HepG2 (cell line): ENCODE results near the gene RIPK1. TPM values are rescaled to one million over a fixed set of nuclear protein-coding genes. Genes with fewer than 3 reads are reported as not detected.

Experiments used
- BHLHE40 ChIP-seq: IDR thresholded peaks from 2 replicates; pipeline ENCODE4 v1.6.1; 2011; ENCODE audit warnings: low read length, improper control_type of control experiment
- CBX5 ChIP-seq: sonication (generic); formaldehyde crosslinking; IDR thresholded peaks from 2 replicates; pipeline ENCODE4 v1.4.0; 2020; ENCODE audit warnings: missing genetic modification reagents, borderline replicate concordance
- CHD4 ChIP-seq: fragments of 200-600 bp; sonication (generic); IDR thresholded peaks from 2 replicates; pipeline ENCODE4 v1.7.0; 2017; ENCODE audit warnings: mild to moderate bottlenecking, low read length, borderline replicate concordance
- CTCF ChIP-seq: sonication (generic); formaldehyde crosslinking; IDR thresholded peaks from 2 replicates; pipeline ENCODE4 v1.5.0; 2020; ENCODE audit warnings: mild to moderate bottlenecking, missing genetic modification reagents, moderate library complexity
- GATAD1 ChIP-seq: IDR thresholded peaks from 2 replicates; pipeline ENCODE4 v1.6.1; 2016; ENCODE audit warnings: missing genetic modification reagents, missing compliant biosample characterization
- HNF1A ChIP-seq, 2 experiments: sonication (generic) in 1 of 2; formaldehyde crosslinking in 1 of 2; IDR thresholded peaks; 2 replicates each; pipeline versions ENCODE4 v1.4.0 to v1.6.1; 2016 to 2020; ENCODE audit warnings: borderline replicate concordance in 1 of 2, low read depth in 1 of 2, mild to moderate bottlenecking in 1 of 2, missing genetic modification reagents in 1 of 2
- IRF9 ChIP-seq: sonication (generic); formaldehyde crosslinking; IDR thresholded peaks from 2 replicates; pipeline ENCODE4 v1.8.0; 2022; ENCODE audit warnings: missing genetic modification reagents, mild to moderate bottlenecking, borderline replicate concordance
- NR0B2 ChIP-seq: sonication (generic); formaldehyde crosslinking; IDR thresholded peaks from 2 replicates; pipeline ENCODE4 v1.4.0; 2020; ENCODE audit warnings: mild to moderate bottlenecking, missing genetic modification reagents
- REXO4 ChIP-seq: sonication (generic); formaldehyde crosslinking; IDR thresholded peaks from 2 replicates; pipeline ENCODE4 v1.8.0; 2022; ENCODE audit warnings: missing genetic modification reagents, mild to moderate bottlenecking, borderline replicate concordance
- ZNF720 ChIP-seq: sonication (generic); formaldehyde crosslinking; IDR thresholded peaks from 2 replicates; pipeline ENCODE4 v1.4.0; 2020; ENCODE audit warnings: missing genetic modification reagents
- ZNF75D ChIP-seq: sonication (generic); formaldehyde crosslinking; IDR thresholded peaks from 2 replicates; pipeline ENCODE4 v1.8.1; 2023; ENCODE audit warnings: missing genetic modification reagents, mild to moderate bottlenecking, borderline replicate concordance
- ZNF83 ChIP-seq: sonication (generic); formaldehyde crosslinking; IDR thresholded peaks from 2 replicates; pipeline ENCODE4 v1.4.0; 2020; ENCODE audit warnings: missing genetic modification reagents, mild to moderate bottlenecking, borderline replicate concordance
- polyA plus RNA-seq, 8 experiments: library from polyadenylated mRNA; depleted of rRNA in 3 of 8; stranded (reverse) in 7 of 8; unstranded in 1 of 8; fragments of >200 nt; fragmentation: Illumina TruSeq in 4 of 8; extraction: Trizol in 4 of 8; gene quantifications; 2 replicates each; pipeline versions ENCODE4 v1.2.1 to v1.2.3, GENCODE V29; 2011 to 2016; ENCODE audit warnings: low read depth in 4 of 8, missing spikeins in 1 of 8, mixed read lengths in 1 of 8; ENCODE audit not compliant: insufficient read depth in 1 of 8
- total RNA-seq, 5 experiments: library from RNA; depleted of rRNA; stranded (reverse); fragments of >200 nt; fragmentation: Illumina TruSeq; extraction: Trizol; gene quantifications; 2 replicates each; pipeline ENCODE4 v1.2.3, GENCODE V29; 2016; ENCODE audit warnings: low read depth in 1 of 5
- TF ChIP-seq, protein P1 (sequence below): sonication (generic); formaldehyde crosslinking; IDR thresholded peaks from 2 replicates; pipeline ENCODE4 v1.4.0; 2020; ENCODE audit warnings: missing genetic modification reagents, borderline replicate concordance
- TF ChIP-seq, protein P2 (sequence below): IDR thresholded peaks from 2 replicates; pipeline ENCODE4 v1.6.1; 2016; ENCODE audit warnings: missing genetic modification reagents, missing compliant biosample characterization

RIPK1 gene
- total and polyA plus RNA-seq, 2 of the 13 experiments (the other 11 are each of a cell fraction or from before 2014, with no cell fraction given) = 9.0 to 10.3 TPM

- TF ChIP-seq ZNF720 (CRISPR knock-in tag) (no peak), CHD4 (no peak), NR0B2 (peak; percentile 81), HNF1A (IDR thresholded peaks at IDR 0.05; ENCODE audit: low read depth) (no peak), HNF1A (CRISPR knock-in tag; IDR thresholded peaks at IDR 0.05; ENCODE audit: borderline replicate concordance) (peak; percentile 62), IRF9 (CRISPR knock-in tag) (no peak; the same call in 1 of the 2 replicates), REXO4 (CRISPR knock-in tag) (peak; percentile 38; the same call in 1 of the 2 replicates), CTCF (CRISPR knock-in tag) (peak; percentile 42; the same call in 1 of the 2 replicates), ZNF83 (no peak), BHLHE40 (no peak), CBX5 (no peak), GATAD1 (CRISPR knock-in tag) (no peak), ZNF75D (CRISPR knock-in tag) (no peak)
- TF ChIP-seq, protein P1, sequence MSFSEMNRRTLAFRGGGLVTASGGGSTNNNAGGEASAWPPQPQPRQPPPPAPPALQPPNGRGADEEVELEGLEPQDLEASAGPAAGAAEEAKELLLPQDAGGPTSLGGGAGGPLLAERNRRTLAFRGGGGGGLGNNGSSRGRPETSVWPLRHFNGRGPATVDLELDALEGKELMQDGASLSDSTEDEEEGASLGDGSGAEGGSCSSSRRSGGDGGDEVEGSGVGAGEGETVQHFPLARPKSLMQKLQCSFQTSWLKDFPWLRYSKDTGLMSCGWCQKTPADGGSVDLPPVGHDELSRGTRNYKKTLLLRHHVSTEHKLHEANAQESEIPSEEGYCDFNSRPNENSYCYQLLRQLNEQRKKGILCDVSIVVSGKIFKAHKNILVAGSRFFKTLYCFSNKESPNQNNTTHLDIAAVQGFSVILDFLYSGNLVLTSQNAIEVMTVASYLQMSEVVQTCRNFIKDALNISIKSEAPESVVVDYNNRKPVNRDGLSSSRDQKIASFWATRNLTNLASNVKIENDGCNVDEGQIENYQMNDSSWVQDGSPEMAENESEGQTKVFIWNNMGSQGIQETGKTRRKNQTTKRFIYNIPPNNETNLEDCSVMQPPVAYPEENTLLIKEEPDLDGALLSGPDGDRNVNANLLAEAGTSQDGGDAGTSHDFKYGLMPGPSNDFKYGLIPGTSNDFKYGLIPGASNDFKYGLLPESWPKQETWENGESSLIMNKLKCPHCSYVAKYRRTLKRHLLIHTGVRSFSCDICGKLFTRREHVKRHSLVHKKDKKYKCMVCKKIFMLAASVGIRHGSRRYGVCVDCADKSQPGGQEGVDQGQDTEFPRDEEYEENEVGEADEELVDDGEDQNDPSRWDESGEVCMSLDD (CRISPR knock-in tag) = no peak
- TF ChIP-seq, protein P2, sequence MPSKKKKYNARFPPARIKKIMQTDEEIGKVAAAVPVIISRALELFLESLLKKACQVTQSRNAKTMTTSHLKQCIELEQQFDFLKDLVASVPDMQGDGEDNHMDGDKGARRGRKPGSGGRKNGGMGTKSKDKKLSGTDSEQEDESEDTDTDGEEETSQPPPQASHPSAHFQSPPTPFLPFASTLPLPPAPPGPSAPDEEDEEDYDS (CRISPR knock-in tag) = peak; percentile 98
Measured at GRCh38 chr6:3063733-3064700, 4.3 kb upstream of the RIPK1 start (continued).
